Measurements from ENCODE around the gene F7. TPM values are rescaled to one million over a fixed set of nuclear protein-coding genes. Genes with fewer than 3 reads are reported as not detected.
"Not testable (repeated sequence)": the region's sequence is repeated elsewhere in the genome, so short reads cannot be mapped to it uniquely, and the experiment has no call there.

F7 gene
- total RNA-seq, result not detected in 2 replicates

DNA sequence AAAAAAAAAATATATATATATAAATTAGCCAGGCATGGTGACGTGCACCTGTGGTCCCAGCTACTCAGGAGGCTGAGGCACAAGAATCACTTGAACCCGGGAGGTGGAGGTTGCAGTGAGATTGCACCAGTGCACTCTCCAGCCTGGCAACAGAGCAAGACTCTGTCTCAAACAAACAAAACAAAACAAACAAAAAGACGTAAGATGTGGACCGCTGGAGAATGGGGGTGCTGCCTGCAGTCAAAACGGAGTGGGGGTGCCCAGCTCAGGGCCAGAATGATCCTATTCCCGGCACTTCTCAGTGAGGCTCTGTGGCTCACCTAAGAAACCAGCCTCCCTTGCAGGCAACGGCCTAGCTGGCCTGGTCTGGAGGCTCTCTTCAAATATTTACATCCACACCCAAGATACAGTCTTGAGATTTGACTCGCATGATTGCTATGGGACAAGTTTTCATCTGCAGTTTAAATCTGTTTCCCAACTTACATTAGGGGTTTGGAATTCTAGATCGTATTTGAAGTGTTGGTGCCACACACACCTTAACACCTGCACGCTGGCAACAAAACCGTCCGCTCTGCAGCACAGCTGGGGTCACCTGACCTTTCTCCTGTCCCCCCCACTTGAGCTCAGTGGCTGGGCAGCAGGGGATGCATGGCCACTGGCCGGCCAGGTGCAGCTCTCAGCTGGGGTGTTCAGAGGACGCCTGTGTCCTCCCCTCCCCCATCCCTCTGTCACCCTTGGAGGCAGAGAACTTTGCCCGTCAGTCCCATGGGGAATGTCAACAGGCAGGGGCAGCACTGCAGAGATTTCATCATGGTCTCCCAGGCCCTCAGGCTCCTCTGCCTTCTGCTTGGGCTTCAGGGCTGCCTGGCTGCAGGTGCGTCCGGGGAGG lies at the start of gene F7:
Gene F7, plus strand, starts transcription at position 760 of the 889 bp plus-strand sequence. Its CDS starts 51 bp downstream, at position 811.
- TF ChIP-seq, protein P1, sequence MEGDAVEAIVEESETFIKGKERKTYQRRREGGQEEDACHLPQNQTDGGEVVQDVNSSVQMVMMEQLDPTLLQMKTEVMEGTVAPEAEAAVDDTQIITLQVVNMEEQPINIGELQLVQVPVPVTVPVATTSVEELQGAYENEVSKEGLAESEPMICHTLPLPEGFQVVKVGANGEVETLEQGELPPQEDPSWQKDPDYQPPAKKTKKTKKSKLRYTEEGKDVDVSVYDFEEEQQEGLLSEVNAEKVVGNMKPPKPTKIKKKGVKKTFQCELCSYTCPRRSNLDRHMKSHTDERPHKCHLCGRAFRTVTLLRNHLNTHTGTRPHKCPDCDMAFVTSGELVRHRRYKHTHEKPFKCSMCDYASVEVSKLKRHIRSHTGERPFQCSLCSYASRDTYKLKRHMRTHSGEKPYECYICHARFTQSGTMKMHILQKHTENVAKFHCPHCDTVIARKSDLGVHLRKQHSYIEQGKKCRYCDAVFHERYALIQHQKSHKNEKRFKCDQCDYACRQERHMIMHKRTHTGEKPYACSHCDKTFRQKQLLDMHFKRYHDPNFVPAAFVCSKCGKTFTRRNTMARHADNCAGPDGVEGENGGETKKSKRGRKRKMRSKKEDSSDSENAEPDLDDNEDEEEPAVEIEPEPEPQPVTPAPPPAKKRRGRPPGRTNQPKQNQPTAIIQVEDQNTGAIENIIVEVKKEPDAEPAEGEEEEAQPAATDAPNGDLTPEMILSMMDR (IDR thresholded peaks at IDR 0.05; ENCODE audit: insufficient read depth, low read length, severe bottlenecking), result no peak
- no peak within 1 kb of the TSS for H3K4me3 ChIP-seq (ENCODE audit: low read depth, low read length)
- FAIRE-seq (no peak), DNase-seq (ENCODE audit: low read depth) (no peak)
- H3K36me3 ChIP-seq (ENCODE audit: control insufficient read depth, insufficient read depth, low read length), result no peaks in the 10 kb centered on the region
- peaks cover 11% of the 10 kb centered on the region for H3K27me3 ChIP-seq (ENCODE audit: control insufficient read depth, insufficient read depth, low read length)

GRCh38 chr13:113057084-113057483 lies 48.5 kb upstream of the F7 start:
- FAIRE-seq (no peak), DNase-seq (ENCODE audit: low read depth) (no peak)
- Histone ChIP-seq H3K4me3 (ENCODE audit: low read depth, low read length) (no peak overlapping the region), H3K27me3 (ENCODE audit: control insufficient read depth, insufficient read depth, low read length) (no peaks in the 10 kb centered on the region), H3K36me3 (ENCODE audit: control insufficient read depth, insufficient read depth, low read length) (no peaks in the 10 kb centered on the region)
- TF ChIP-seq, protein P1 (IDR thresholded peaks at IDR 0.05; ENCODE audit: insufficient read depth, low read length, severe bottlenecking), result no peak

DNA sequence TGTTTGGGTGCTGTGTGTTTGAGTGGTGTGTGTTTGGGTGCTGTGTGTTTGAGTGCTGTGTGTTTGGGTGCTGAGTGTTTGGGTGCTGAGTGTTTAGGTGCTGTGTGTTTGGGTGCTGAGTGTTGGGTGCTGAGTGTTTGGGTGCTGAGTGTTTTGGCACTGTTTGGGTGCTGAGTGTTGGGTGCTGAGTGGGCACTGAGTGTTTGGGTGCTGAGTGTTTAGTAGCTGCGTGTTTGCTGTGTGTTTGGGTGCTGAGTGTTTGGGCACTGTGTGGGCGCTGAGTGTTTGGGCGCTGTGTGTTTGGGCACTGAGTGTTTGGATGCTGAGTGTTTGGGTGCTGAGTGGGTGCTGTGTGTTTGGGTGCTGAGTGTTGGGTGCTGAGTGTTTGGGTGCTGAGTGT lies 48.0 kb upstream of the F7 start:
- not testable (repeated sequence) for H3K36me3 ChIP-seq (ENCODE audit: control insufficient read depth, insufficient read depth, low read length); H3K27me3 ChIP-seq (ENCODE audit: control insufficient read depth, insufficient read depth, low read length); H3K4me3 ChIP-seq (ENCODE audit: low read depth, low read length); DNase-seq (ENCODE audit: low read depth)
- FAIRE-seq, result peak; percentile 96

DNA sequence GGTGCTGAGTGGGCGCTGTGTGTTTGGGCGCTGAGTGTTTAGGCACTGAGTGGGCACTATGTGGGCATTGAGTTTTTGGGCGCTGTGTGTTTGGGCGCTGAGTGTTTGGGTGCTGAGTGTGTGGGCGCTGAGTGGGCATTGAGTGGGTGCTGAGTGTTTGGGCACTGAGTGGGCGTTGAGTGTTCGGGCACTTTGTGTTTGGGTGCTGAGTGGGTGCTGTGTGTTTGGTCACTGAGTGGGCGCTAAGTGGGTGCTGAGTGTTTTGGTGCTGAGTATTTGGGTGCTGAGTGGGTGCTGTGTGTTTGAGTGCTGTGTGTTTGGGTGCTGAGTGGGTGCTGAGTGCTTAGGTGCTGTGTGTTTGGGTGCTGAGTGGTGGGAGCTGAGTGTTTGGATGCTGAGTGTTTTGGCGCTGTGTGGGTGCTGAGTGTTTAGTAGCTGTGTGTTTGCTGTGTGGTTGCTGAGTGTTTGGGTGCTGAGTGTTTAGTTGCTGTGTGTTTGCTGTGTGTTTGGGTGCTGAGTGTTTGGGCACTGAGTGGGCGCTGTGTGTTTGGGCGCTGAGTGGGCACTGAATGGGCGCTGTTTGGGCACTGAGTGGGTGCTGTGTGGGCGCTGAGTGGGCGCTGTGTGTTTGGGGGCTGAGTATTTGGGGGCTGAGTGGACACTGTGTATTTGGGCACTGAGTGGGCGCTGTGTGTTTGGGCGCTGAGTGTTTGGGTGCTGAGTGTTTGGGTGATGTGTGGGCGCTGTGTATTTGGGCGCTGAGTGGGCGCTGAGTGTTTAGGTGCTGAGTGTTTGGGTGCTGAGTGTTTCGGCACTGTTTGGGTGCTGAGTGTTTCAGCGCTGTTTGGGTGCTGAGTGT lies 47.2 kb upstream of the F7 start:
- TF ChIP-seq, protein P1 (IDR thresholded peaks at IDR 0.05; ENCODE audit: insufficient read depth, low read length, severe bottlenecking), result no peak
- Histone ChIP-seq H3K27me3 (ENCODE audit: control insufficient read depth, insufficient read depth, low read length) (no peaks in the 10 kb centered on the region), H3K36me3 (ENCODE audit: control insufficient read depth, insufficient read depth, low read length) (no peaks in the 10 kb centered on the region), H3K4me3 (ENCODE audit: low read depth, low read length) (no peak overlapping the region)
- FAIRE-seq (no peak), DNase-seq (ENCODE audit: low read depth) (no peak)

- peak; percentile 32 for FAIRE-seq
- H3K36me3 ChIP-seq (ENCODE audit: control insufficient read depth, insufficient read depth, low read length), result no peaks in the 10 kb centered on the region
These were observed 46.4 kb upstream of the F7 start for GRCh38 chr13:113058988-113059850.

More at GRCh38 chr13:113058988-113059850, 46.4 kb upstream of the F7 start:
- TF ChIP-seq, protein P1 (IDR thresholded peaks at IDR 0.05; ENCODE audit: insufficient read depth, low read length, severe bottlenecking), result no peak
- DNase-seq (ENCODE audit: low read depth), result no peak
- Histone ChIP-seq H3K4me3 (ENCODE audit: low read depth, low read length) (no peak overlapping the region), H3K27me3 (ENCODE audit: control insufficient read depth, insufficient read depth, low read length) (no peaks in the 10 kb centered on the region)
